ENCODE results near the gene UROC1.

GRCh38 chr3:126556637-126557414, 39.3 kb upstream of the UROC1 start:
- TF ChIP-seq TARDBP (IDR thresholded peaks at IDR 0.05), result no peak
- no peak for TF ChIP-seq CTBP1 (IDR thresholded peaks at IDR 0.05; ENCODE audit: borderline replicate concordance)
- TF ChIP-seq FOXM1 (IDR thresholded peaks at IDR 0.05; ENCODE audit: borderline replicate concordance), result no peak
- TF ChIP-seq ZNF384 (IDR thresholded peaks at IDR 0.05), result no peak
